OCI-M2 (cell line): Measurements from ENCODE around the gene CCT4.
"Not testable (repeated sequence)": the region's sequence is repeated elsewhere in the genome, so short reads cannot be mapped to it uniquely, and the experiment has no call there.

ENCODE experiments used
- DNase-seq: peaks from one replicate; lab custom pipeline; 2025; ENCODE audit not compliant: unreplicated experiment; lab: John Stamatoyannopoulos, UW

Gene CCT4

DNA sequence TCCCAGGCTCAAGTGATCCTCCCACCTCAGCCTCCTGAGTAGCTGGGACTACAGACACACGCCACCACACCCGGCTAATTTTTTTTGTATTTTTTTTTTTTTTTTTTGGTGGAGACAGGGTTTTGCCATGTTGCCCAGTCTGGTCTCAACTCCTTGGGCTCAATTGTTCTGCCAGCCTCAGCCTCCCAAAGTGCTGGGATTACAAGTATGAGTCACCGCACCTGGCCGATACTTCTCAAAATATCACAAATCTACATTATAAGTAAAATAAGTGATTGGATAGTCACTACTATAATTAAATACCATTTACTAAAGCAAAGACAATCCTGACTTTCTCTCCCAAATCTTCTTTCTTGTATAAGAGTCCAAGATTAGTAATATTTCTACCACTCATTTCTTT lies 9.1 kb downstream of the CCT4 start:
- DNase-seq: not testable (repeated sequence)

DNA sequence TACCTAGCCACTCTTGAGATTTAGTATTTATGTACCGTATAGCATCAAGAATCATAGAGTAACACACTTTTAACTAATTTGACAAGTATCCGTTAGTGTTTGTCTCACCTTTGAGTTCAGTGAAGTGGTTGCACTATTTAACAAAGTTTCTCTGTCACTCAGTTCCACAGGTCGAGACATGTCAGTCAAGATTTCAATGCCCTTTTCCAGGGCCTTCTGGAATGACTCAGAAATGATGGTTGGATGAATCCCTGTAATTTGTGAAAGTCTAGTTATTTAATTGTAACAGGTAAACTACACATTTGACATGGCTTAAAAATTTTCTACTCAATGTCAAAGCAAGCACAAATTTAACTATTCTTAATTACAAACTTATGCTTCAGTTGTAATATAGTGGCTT lies 9.7 kb downstream of the CCT4 start:
- no peak for DNase-seq

DNA sequence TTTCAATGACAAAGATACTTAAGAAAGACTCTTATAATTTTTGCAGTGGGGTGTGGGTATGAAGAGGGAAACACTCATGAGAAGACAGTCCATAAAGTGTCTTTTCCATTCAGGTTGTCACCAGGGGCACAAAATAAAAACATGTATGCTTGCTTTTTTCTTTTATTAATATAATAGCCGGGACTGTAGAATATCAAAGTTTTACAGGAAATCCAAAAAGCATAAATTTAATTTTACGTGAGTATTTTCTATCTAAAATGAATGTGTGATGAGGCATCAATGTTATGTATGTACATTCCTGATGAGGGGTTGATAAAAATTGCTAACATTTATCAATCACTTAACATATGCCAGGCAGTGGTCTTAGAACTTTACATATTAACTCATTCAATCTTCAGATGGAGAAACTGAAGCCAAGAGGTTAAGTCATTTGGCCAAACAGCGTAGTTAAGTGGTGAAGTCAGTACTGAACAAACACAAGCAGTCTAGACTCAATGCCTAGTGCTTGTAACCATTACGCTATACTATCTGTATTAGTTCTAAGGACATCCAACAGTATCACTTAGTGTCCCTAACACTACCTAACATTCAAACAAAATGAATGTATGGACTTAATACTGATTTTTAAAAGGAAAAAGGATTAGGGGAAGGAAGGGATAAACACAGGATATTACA lies 10.7 kb downstream of the CCT4 start:
- DNase-seq: no peak

DNA sequence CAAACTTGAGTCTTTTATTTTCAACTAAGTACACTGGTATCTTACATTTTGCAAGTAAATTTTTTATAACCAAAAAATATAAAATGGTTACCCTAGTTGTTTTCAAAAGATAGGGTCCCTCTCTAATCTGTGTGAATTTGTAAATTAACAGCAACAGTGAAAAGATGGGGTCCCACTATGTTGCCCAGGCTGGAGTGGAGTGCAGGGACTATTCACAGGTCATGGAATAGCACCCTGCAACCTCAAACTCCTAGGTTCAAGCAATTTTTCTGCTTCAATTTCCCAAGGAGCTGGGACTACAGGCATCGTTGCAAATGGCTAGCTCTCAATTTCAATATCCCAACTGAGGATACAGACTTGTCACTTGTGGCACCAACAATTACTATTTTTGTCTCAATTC lies 12.1 kb downstream of the CCT4 start:
- no peak for DNase-seq

DNA sequence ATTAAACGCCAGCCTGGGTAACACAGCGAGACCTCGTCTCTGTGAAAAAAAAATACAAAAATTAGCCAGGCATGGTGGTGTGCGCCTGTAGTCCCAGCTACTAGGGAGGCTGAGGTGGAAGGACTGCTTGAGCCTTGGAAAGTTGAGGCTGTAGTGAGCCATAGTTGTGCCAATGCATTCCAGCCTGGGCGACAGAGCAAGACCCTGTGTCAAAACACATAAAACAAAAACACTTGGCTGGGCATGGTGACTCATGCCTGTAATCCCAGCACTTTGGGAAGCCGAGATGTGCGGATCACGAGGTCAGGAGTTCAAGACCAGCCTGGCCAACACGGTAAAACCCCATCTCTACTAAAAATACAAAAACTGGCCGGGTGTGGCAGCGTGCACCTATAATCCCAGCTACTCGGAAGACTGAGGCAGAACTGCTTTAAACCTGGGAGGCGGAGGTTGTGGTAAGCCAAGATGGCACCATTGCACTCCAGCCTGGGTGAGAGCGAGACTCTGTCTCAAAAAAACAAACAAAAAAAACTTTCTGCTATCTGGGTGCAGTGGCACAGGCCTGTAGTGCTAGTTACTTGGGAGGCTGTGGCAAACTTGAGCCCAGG lies 21.9 kb downstream of the CCT4 start:
- not testable (repeated sequence) for DNase-seq

DNA sequence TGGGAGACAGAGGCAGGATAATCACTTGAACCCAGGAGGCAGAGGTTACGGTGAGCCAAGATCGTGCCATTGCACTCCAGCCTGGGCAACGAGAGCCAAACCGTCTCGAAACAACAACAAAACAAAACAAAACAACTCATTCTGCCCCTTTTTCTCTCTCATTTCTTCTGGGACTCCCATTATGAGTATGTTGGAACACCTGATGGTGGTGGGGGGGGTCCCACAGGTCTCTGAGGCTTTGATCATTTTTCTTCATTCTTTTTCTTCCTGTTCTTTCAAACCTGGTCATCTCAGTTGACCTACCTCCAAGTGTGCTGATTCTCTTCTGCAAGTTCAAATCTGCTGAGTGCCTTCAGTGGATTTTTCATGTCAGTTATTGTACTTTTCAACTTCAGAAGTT lies 26.4 kb downstream of the CCT4 start:
- no peak for DNase-seq

DNA sequence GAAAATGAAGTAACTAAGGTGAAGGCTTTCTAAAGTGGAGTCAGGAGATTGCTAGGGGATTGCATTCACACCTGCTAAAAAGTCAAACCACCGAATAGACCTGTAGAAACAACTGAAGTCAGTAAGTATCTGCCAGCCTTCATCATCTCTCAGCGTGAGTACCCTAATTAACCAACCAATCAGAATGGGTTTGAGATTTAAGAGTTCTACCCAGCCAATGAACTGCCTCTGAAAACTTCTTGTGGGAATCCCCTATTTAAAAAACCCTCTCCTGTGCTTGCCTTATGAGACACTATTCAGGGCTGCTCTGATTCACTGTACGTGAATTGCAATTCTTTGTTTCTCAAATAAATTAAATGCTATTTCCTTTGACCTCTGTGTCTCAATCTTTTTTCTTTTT lies 31.2 kb downstream of the CCT4 start:
- no peak for DNase-seq

DNA sequence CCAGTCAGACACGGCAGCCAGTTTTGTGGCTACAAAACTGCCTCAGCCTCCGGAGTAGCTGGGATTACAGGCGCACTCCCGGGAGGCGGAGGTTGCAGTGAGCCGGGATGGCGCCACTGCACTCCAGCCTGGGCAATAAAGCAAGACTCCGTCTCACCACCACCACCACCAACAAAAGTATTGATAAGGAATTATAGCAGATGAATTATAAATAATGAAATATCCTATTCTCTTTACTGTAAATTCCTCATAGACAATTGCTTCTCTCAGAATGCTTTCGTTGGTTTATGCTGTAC lies 33.2 kb downstream of the CCT4 start:
- no peak for DNase-seq

DNA sequence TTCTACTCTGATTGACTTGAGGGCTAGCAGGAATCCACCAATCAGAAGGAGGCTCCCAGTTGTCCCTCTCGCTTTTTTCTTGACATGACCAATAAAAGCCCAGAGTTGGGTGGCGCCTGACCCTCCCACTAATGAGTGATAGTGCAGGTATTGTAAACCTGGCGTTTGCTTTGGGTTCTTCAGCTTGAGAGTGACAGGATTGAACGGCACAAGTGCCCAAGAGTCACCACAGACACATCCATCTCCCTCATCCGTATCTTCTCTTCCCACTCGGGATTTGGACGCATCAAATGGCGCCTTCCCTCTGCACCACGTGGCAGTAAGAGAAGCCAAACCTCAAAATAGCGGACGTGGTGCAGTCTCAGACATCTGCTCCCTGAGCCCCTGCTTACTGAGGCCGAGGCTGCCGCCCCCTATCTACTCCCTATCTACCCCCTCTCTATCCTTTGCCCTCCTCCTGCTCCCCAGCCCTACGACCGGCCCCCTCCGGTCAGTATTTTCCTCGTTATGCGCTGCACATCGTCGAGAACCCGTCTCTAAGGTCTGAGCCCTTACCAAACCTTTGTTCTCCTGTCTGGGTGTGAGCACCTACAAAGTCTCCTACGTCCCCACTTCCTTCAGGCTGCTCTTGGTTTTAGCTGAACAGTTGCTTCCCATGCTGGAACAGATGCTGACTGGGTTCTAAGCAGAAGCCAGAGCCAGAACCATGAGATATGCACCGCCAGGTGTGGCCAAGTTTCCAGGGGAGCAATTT lies 33.7 kb downstream of the CCT4 start:
- peak; percentile 73 for DNase-seq

DNA sequence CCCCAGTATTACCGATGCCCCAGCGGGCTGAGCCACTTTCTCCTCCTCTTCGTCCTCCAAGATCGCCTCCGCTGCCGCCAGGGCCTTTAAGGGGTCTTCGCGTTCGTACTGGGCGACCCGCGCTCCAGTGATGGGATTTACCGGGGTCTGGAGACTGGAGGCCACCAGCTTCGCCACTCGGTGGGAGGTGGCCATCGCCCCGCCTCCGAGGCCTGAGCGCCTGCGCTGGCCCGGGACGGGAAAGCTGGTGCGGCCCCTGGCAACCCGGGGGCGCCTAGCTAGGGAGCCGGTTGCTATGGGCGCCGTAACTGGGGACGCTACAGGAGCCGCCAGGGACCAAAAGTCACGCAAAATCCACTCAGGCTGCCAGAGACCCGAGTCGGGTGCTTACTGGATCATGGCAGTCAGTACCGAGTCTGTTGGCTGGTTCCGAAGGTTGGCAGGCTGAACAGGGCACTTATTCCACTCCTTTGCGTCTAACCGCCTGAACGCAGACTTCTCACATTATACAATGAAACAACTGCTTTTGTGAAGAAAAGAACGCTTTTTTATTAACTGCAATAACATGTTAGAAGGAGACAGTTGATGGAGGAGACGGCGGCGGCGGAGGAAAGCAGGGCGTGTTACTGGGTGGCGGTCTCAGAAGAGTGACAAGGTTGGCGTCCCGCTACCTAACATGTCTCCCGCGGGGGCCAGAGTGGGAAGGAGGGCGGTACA lies 34.5 kb downstream of the CCT4 start, which contains the start of gene FAM161A:
Gene FAM161A (minus strand): TSS at position 214 of the 717 bp plus-strand sequence. CDS start 19 bp downstream, at position 195.
- DNase-seq: peak; percentile 73

DNA sequence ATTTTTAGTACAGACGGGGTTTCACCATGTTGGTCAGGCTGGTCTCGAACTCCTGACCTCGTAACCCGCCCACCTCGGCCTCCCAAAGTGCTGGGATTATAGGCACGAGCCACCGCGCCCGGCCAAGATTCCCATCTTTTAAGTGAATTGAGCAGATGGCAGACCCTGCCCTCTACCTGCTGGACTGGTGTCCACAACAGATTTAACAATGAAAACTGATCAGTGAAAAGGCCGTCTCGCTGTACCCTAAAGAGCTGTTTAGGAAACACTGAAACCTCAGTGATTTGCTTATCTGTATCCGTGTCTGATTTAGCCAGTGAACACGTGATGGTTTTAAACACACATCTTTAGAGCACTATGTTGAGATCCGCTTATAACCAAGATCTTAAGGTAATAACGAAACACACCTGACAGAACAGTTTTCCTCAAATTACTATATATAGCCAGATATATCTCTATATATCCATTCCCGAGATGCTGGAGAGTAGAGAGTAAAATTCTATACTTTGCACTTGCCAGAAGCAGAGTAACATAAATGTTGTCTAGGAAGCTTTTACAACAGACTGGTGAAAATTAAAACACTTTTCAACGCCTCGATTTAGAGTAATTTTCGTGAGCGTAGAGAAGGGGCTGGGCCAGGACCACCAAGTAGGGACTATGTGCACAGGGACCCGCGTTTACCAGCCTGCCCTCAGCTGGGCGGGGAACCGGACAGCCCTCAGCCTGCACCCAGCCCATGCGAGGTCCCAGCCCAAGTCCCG lies 35.2 kb downstream of the CCT4 start:
- DNase-seq: no peak

DNA sequence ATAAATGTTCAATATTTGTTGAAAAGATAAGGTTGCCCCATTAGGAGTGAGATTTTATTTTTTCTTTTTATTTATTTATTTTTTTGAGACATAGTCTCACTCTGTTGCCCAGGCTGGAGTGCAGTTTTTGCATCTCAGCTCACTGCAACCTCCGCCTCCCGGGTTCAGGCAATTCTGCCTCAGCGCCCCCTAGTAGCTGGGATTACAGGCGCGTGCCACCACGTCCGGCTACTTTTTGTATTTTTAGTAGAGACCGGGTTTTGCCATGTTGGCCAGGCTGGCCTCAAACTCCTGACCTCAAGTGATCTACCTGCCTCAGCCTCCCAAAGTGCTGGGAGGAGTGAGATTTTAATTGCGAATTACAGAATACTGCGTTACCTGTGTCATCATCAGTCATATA lies 37.2 kb downstream of the CCT4 start:
- not testable (repeated sequence) for DNase-seq

DNA sequence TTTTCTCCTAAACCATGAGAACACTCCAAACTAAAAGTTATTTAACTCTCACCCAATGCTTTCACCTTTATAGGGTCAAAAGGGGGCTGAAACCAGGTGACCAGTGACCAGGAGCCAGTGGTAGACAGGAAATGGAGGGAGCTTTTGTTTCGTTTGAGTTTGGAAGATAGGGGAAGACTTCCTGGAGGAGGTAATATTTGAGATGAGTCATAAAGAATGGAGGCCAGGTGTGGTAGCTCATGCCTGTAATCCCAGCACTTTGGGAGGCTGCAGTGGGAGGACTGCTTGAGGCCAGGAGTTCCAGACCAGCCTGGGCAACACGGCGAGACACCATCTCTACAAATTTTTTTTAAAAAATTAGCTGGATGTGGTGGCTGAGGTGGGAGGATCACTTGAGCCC lies 43.1 kb downstream of the CCT4 start:
- DNase-seq: no peak

DNA sequence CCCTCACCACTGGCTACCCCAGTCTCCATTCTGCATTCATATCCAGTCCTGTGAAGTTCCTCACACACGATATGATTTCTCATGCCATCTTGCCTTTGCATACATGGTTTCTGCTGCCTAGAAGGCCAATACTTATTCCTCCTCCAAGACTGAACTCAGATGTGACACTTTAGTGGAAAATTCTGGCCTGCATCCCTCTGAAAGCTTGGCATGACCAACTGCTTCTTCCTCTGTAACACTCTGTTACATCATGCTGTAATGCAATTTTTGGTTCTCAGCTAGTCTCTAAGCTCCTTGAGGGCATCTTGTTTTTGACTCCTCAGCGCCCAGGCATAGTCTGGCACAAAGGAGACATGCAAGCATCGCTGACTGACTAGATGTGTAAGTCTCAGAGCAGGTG lies 47.2 kb downstream of the CCT4 start:
- no peak for DNase-seq

DNA sequence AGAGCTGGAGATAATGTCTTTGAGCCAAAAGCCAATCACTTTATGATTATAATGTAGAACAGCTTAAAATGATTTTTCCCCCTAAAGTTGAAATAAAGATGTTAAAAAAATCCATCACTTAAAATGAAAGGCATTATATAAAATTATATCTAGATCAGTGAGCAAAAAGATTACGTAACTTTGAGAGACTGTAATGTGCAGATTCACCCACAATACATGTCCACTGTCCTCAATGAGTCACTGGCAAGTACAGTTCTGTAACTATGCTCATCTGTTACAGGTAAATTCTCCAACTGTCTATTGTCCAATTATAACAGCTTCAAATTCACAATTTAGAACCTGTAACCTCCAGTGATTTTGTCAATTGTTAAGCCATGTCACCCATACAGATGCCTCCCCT lies 53.6 kb downstream of the CCT4 start:
- no peak for DNase-seq

DNA sequence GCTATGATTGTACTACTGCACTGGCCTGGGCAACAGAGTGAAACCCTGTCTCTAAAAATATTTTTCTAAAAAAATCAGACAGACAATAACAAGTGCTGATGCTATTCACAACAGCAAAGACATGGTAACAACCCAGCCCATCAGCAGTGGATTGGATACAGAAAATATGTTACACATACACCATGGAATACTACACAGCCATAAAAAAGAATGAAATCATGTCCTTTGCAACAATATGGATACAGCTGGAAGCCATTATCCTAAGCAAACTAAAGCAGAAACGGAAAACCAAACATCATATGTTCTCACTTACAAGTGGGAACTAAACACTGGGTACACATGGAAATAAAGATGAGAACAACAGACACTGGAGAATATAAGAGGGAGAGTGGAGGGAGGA lies 54.5 kb downstream of the CCT4 start:
- DNase-seq: no peak

DNA sequence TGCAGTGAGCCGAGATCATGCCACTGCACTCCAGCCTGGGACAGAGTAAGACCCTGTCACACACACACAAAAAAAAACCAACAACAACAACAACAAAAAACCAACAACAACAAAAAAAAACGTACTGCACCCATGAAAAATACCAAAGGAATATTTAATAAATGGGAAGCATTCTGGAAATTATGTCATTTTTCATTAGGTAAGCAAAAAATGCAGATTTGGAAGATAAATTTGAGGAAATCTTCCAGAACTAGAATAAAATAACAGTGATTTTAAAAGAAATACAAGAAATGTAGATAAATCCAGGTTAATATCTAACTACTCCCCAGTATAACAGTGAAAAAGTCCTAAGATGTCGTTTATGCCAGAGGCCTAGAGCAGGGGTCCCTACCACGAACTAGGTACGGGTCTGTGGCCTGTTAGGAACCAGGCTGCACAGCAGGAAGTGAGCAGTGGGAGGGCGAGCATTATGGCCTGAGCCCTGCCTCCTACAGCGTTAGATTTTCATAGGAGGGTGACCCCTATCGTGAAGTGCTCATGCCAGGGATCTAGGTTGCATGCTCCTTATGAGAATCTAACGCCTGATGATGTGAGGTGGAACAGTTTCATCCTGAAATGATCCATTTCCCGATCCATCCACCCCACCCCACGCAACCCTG lies 56.1 kb downstream of the CCT4 start:
- no peak for DNase-seq

DNA sequence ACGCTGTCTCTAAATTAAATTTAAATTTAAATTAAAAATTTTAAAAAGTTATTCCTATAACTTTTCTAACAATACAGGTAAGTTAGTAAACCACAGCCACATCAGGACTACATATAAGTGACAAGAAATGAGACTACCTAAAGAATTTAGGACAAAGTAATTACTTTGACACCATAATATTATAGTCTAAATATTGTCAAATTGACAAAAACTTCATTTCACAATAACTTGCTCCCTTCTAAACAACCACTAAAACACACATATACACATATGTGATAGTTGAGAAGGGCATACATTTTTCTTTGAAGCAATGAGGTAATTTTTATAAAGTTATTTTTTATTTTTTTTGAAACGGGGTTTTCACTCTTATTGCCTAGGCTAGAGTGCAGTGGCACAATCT lies 66.2 kb downstream of the CCT4 start:
- no peak for DNase-seq
